ENCODE results near the gene CHAT.

Gene CHAT

DNA sequence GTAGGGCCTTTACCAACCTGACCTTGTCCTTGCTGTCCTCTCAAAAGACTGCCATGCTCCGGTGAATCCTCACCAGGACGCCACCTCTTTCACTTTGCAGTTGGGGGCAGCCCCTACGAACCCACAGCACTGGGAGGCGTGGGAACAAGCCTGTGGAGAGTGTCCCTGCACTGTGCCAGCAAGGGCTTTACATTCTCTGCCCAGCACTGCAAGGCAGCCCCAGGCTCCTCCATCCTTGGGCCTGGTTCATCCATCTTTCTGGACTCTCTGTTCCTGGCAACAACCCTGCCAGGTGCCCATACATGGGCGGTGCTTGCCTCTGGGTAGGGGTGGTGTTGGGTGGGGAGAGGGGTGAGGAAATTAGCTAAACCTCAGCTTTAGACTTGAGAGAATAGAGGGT lies 1.4 kb downstream of the CHAT start:
- H3K9ac ChIP-seq (ENCODE audit: low read depth, low read length, poor library complexity, severe bottlenecking), result no peak overlapping the region
- no peaks in the 10 kb centered on the region for H4K20me1 ChIP-seq (ENCODE audit: insufficient read depth, low read length, poor library complexity, severe bottlenecking)
- no peaks in the 10 kb centered on the region for H3K79me2 ChIP-seq (ENCODE audit: insufficient read depth, low read length)
- H3K9me3 ChIP-seq (ENCODE audit: insufficient read depth, low read depth, low read length), result no peaks in the 10 kb centered on the region
- H3F3A ChIP-seq (ENCODE audit: low read depth), result no peaks in the 10 kb centered on the region
- no peak overlapping the region for H2AFZ ChIP-seq (ENCODE audit: low read length)
- no peaks in the 10 kb centered on the region for H3K4me1 ChIP-seq (ENCODE audit: insufficient read depth, low read length, poor library complexity, severe bottlenecking)
- H3K4me3 ChIP-seq (ENCODE audit: low read length, poor library complexity, severe bottlenecking), result no peak overlapping the region
- peaks cover 4% of the 10 kb centered on the region for H3K27me3 ChIP-seq (ENCODE audit: insufficient read depth, low read length, poor library complexity, severe bottlenecking)
- H3K4me2 ChIP-seq (ENCODE audit: low read depth, low read length, poor library complexity, severe bottlenecking), result no peak overlapping the region
- no peak for TF ChIP-seq EZH2phosphoT487 (IDR thresholded peaks at IDR 0.05; ENCODE audit: borderline replicate concordance)
- TF ChIP-seq CTCF (conservative IDR thresholded peaks at IDR 0.05; ENCODE audit: low read length), result no peak
- no peaks in the 10 kb centered on the region for H3K36me3 ChIP-seq (ENCODE audit: insufficient read depth, low read length)
- no peaks in the 10 kb centered on the region for H3K9me2 ChIP-seq (replicated peaks; ENCODE audit: low read depth, low read length)

- H3F3A ChIP-seq (ENCODE audit: low read depth), result no peaks in the 10 kb centered on the region
- H4K20me1 ChIP-seq (ENCODE audit: insufficient read depth, low read length, poor library complexity, severe bottlenecking), result no peaks in the 10 kb centered on the region
- no peaks in the 10 kb centered on the region for H3K79me2 ChIP-seq (ENCODE audit: insufficient read depth, low read length)
- no peaks in the 10 kb centered on the region for H3K36me3 ChIP-seq (ENCODE audit: insufficient read depth, low read length)
- no peaks in the 10 kb centered on the region for H3K4me1 ChIP-seq (ENCODE audit: insufficient read depth, low read length, poor library complexity, severe bottlenecking)
- H3K4me3 ChIP-seq (ENCODE audit: low read length, poor library complexity, severe bottlenecking), result no peak overlapping the region
- TF ChIP-seq EZH2phosphoT487 (IDR thresholded peaks at IDR 0.05; ENCODE audit: borderline replicate concordance), result no peak
- no peak for TF ChIP-seq CTCF (conservative IDR thresholded peaks at IDR 0.05; ENCODE audit: low read length)
- H3K9me2 ChIP-seq (replicated peaks; ENCODE audit: low read depth, low read length), result no peaks in the 10 kb centered on the region
- H3K9ac ChIP-seq (ENCODE audit: low read depth, low read length, poor library complexity, severe bottlenecking), result no peak overlapping the region
- peaks cover 4% of the 10 kb centered on the region for H3K27me3 ChIP-seq (ENCODE audit: insufficient read depth, low read length, poor library complexity, severe bottlenecking)
- H3K9me3 ChIP-seq (ENCODE audit: insufficient read depth, low read depth, low read length), result no peaks in the 10 kb centered on the region
- no peak overlapping the region for H3K4me2 ChIP-seq (ENCODE audit: low read depth, low read length, poor library complexity, severe bottlenecking)
- H2AFZ ChIP-seq (ENCODE audit: low read length), result no peak overlapping the region
Observed at GRCh38 chr10:49615721-49616120, 1.9 kb downstream of the CHAT start.

DNA sequence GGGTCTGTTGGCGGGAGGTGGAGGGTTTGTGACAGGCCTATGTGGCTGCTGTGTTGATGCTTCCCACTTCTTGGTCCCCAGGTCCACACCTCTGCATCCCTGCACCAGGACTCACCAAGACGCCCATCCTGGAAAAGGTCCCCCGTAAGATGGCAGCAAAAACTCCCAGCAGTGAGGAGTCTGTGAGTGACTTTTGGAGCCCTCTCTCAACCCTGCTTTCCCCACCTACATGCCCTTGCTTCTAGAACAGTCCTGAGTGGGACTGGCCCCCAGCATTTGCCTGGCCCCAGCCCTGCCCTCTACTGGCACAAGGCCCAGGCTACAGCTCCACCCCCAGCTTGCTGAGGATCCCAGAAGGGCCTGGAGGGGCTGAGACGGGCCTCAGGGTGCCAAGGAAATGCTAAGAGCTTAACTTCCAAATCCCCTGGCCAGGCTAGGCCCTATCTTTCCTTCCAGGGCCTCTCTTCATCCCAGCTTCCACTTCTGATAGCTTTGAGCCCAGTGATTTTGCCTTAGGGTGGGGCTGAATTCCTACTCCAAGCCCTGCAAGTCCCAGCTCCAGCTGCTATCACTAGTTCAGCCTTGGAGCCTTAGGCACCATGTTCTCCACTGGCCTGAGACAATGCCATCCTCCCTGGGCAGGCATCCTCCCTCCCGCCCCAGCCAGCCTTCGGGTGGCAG lies 2.7 kb downstream of the CHAT start:
- peaks cover 4% of the 10 kb centered on the region for H3K27me3 ChIP-seq (ENCODE audit: insufficient read depth, low read length, poor library complexity, severe bottlenecking)
- no peaks in the 10 kb centered on the region for H3K79me2 ChIP-seq (ENCODE audit: insufficient read depth, low read length)
- H4K20me1 ChIP-seq (ENCODE audit: insufficient read depth, low read length, poor library complexity, severe bottlenecking), result no peaks in the 10 kb centered on the region
- H3K9ac ChIP-seq (ENCODE audit: low read depth, low read length, poor library complexity, severe bottlenecking), result no peak overlapping the region
- no peaks in the 10 kb centered on the region for H3K4me1 ChIP-seq (ENCODE audit: insufficient read depth, low read length, poor library complexity, severe bottlenecking)
- H3K9me2 ChIP-seq (replicated peaks; ENCODE audit: low read depth, low read length), result no peaks in the 10 kb centered on the region
- H3K4me2 ChIP-seq (ENCODE audit: low read depth, low read length, poor library complexity, severe bottlenecking), result no peak overlapping the region
- no peak overlapping the region for H3K4me3 ChIP-seq (ENCODE audit: low read length, poor library complexity, severe bottlenecking)
- no peaks in the 10 kb centered on the region for H3K9me3 ChIP-seq (ENCODE audit: insufficient read depth, low read depth, low read length)
- H3F3A ChIP-seq (ENCODE audit: low read depth), result no peaks in the 10 kb centered on the region
- H3K36me3 ChIP-seq (ENCODE audit: insufficient read depth, low read length), result no peaks in the 10 kb centered on the region
- TF ChIP-seq CTCF (conservative IDR thresholded peaks at IDR 0.05; ENCODE audit: low read length) (0 out of 2 replicates have a peak, but pooled peaks have one; percentile 13), EZH2phosphoT487 (IDR thresholded peaks at IDR 0.05; ENCODE audit: borderline replicate concordance) (no peak)
- H2AFZ ChIP-seq (ENCODE audit: low read length), result no peak overlapping the region
